Fibroblast of skin of right quadriceps (primary cell): ENCODE data around the gene ULK4.
"Not testable (repeated sequence)": the region's sequence is repeated elsewhere in the genome, so short reads cannot be mapped to it uniquely, and the experiment has no call there.

Experiments
- DNase-seq: peaks from one replicate; pipeline ENCODE4 v3.0.0-alpha.2; 2013

ULK4 gene

GRCh38 chr3:41683666-41684350 is 278.1 kb downstream of the ULK4 start:
- DNase-seq = peak; percentile 65

- peak; percentile 94 for DNase-seq
Measured at GRCh38 chr3:41682996-41683395, 278.9 kb downstream of the ULK4 start.

GRCh38 chr3:41682382-41682781 is 279.5 kb downstream of the ULK4 start:
- no peak for DNase-seq

- DNase-seq = peak; percentile 99
Measured at GRCh38 chr3:41681479-41681878, 280.4 kb downstream of the ULK4 start.

- DNase-seq = peak; percentile 81
Measured at GRCh38 chr3:41679374-41679773, 282.5 kb downstream of the ULK4 start.

- DNase-seq = not testable (repeated sequence)
Measured at GRCh38 chr3:41675102-41675501, 286.8 kb downstream of the ULK4 start.

- DNase-seq = no peak
Measured at GRCh38 chr3:41674449-41674848, 287.5 kb downstream of the ULK4 start.

GRCh38 chr3:41673650-41674049 is 288.3 kb downstream of the ULK4 start:
- DNase-seq = peak; percentile 79

- no peak for DNase-seq
Measured at GRCh38 chr3:41668379-41668778, 293.5 kb downstream of the ULK4 start.

- DNase-seq = no peak
Measured at GRCh38 chr3:41662288-41662687, 299.6 kb downstream of the ULK4 start.

GRCh38 chr3:41661796-41662195 is 300.1 kb downstream of the ULK4 start:
- no peak for DNase-seq

GRCh38 chr3:41660510-41660909 is 301.4 kb downstream of the ULK4 start:
- DNase-seq = no peak

- DNase-seq = no peak
Measured at GRCh38 chr3:41653571-41654239, 308.2 kb downstream of the ULK4 start.

GRCh38 chr3:41652931-41653330 is 309.0 kb downstream of the ULK4 start:
- no peak for DNase-seq

GRCh38 chr3:41652506-41652905 is 309.4 kb downstream of the ULK4 start:
- DNase-seq = no peak

GRCh38 chr3:41651718-41652117 is 310.2 kb downstream of the ULK4 start:
- no peak for DNase-seq

GRCh38 chr3:41650406-41650805 is 311.5 kb downstream of the ULK4 start:
- DNase-seq = no peak

GRCh38 chr3:41649129-41649739 is 312.7 kb downstream of the ULK4 start:
- no peak for DNase-seq

GRCh38 chr3:41647730-41648129 is 314.2 kb downstream of the ULK4 start:
- DNase-seq = not testable (repeated sequence)

- DNase-seq = no peak
Measured at GRCh38 chr3:41640076-41640475, 321.8 kb downstream of the ULK4 start.

GRCh38 chr3:41638381-41638780 is 323.5 kb downstream of the ULK4 start:
- peak; percentile 24 for DNase-seq

- no peak for DNase-seq
Measured at GRCh38 chr3:41632700-41633099, 329.2 kb downstream of the ULK4 start.

- no peak for DNase-seq
Measured at GRCh38 chr3:41630708-41631107, 331.2 kb downstream of the ULK4 start.

- no peak for DNase-seq
Measured at GRCh38 chr3:41629986-41630385, 331.9 kb downstream of the ULK4 start.
